AG09309 (cell line): ENCODE measurements around the gene HADHA.

Experiments used
- DNase-seq: peaks from one replicate; pipeline ENCODE4 v3.0.0-alpha.2; 2010; ENCODE audit warnings: low read depth
- H3K4me3 ChIP-seq: 2 replicates; pipeline ENCODE4 v1.5.1; 2011; ENCODE audit warnings: mild to moderate bottlenecking, low read depth, low read length, moderate library complexity; ENCODE audit not compliant: control insufficient read depth
- CTCF ChIP-seq: IDR thresholded peaks from 2 replicates; pipeline ENCODE4 v1.5.1; 2011; ENCODE audit warnings: mild to moderate bottlenecking, low read depth, low read length, inconsistent platforms; ENCODE audit not compliant: insufficient read depth, control insufficient read depth; ENCODE audit errors: missing control alignments

HADHA gene

GRCh38 chr2:26281226-26281625 lies 36.8 kb upstream of the HADHA start:
- no peak for DNase-seq
- H3K4me3 ChIP-seq: no peak overlapping the region
- no peak for TF ChIP-seq CTCF

GRCh38 chr2:26279886-26280285 lies 35.5 kb upstream of the HADHA start:
- TF ChIP-seq CTCF: no peak
- H3K4me3 ChIP-seq: no peak overlapping the region
- DNase-seq: no peak

- no peak overlapping the region for H3K4me3 ChIP-seq
- no peak for DNase-seq
- TF ChIP-seq CTCF: no peak
Measured at GRCh38 chr2:26276484-26277227, 32.2 kb upstream of the HADHA start.

GRCh38 chr2:26274058-26274613 lies 29.7 kb upstream of the HADHA start:
- no peak for TF ChIP-seq CTCF
- H3K4me3 ChIP-seq: no peak overlapping the region
- peak; percentile 97 for DNase-seq

GRCh38 chr2:26273501-26273900 lies 29.1 kb upstream of the HADHA start:
- no peak for TF ChIP-seq CTCF
- DNase-seq: no peak
- H3K4me3 ChIP-seq: no peak overlapping the region

- DNase-seq: no peak
Measured at GRCh38 chr2:26270373-26270772, 25.9 kb upstream of the HADHA start.

More at GRCh38 chr2:26270373-26270772, 25.9 kb upstream of the HADHA start:
- H3K4me3 ChIP-seq: no peak overlapping the region
- TF ChIP-seq CTCF: no peak
